ENCODE data around the gene GPR22.

Gene GPR22

DNA sequence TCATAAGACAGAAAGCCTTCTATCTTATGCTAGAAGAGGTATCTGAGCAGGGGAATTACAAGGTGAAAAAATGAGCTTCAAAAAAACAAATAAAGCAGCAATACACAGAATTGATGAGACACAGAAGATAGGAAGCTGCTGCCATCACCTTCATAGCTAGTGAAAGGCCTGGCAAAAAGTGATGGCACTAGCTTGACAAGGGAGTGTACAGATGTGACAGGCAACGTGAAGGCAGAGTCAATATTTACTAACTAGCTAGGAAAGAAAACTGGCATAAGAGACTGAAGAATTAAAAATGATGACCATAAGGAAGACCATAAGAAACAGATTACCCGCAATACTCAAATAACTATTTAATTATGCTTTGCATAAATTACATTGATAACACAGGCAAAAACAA lies 9.4 kb downstream of the GPR22 start:
- DNase-seq (ENCODE audit: low spot score): no peak

DNA sequence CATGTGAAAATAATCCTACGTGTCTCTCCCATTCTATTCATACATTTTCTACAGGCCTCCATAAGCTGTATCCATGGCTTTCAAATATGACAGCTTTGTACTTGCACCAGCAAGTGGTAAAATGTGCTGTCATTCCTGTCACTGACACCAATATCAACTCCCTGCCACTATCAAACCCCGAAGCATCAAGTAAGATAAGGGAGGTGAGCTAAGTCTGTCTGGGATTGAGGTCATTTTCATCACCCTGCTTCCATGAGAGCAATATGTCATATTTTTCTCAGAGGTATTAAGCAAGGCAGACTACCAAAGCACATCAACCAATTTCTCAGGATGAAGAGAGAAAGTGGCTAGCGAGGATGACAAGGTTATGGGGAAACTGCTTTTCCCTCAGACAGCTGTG lies 11.1 kb downstream of the GPR22 start:
- no peak for DNase-seq (ENCODE audit: low spot score)

DNA sequence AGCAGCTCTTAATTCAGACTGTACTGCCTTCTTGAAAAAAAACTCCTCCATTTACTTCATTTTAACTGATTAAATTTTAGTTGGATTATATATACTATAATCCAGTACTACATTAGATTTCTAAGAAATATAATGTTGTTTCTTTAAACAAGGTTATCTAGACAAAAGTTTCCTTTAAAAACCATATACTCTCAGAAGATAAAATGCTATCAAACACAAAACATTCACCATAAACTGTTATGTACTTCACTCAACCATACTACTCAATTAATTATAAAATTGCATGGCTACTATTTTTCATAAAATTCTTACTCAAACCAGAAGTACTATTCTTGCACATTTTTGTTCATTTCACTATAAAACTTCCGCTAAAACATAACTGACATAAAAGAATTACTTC lies 12.7 kb downstream of the GPR22 start:
- no peak for DNase-seq (ENCODE audit: low spot score)

DNA sequence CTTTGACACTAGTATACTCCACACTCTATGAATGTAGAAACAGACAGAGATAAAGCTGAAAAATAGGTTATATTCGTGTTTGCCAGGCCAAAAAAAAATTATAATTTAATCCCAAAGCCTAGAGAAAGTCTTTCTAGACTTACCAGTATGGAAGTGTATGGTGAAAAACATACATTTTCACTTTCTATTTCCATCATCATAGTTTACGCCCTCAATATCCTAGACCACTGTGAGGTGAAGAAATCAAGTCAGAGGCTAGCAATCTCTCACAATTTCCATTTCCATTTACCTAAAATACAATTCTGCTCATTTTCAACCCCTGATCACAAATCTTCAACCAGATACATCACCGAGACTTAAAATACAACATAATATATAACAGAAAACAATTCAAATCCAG lies 16.2 kb downstream of the GPR22 start:
- DNase-seq (ENCODE audit: low spot score): no peak

DNA sequence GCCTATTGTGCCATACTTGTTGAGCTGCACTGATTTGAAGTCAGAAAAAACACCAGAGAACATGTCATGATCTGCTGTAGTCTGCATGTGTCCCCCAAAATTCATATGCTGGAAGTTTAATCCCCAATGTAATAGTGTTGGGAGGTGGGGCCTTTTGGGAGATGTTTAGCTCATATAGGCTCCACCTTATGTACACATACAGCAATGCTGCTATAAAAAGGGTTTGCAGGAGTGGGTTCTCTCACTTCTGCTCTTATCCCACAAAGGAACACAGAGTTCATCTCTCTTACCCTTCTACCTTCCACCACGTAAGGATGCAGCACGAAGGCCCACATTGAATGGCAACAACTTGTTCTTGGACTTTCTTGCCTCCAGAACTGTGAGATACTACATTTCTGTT lies 23.0 kb downstream of the GPR22 start:
- DNase-seq (ENCODE audit: low spot score): no peak

DNA sequence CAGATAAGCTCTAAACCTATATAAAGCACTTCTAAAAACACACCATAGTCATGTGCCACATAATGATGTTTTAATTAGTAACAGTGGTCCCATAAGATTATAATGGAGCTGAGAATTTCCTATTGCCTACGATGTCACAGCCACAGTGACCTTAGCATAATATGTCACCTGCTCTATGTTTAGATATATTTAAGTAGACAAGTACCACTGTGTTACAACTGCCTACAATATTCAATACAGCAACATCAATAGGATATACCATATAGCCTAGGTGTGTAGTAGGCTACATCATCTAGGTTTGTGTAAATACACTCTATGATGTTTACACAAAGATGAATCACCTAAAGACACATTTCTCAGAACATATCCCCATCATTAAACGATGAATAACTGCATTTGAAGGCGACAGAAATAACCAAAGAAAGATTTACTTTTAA lies 24.5 kb downstream of the GPR22 start:
- DNase-seq (ENCODE audit: low spot score): no peak

DNA sequence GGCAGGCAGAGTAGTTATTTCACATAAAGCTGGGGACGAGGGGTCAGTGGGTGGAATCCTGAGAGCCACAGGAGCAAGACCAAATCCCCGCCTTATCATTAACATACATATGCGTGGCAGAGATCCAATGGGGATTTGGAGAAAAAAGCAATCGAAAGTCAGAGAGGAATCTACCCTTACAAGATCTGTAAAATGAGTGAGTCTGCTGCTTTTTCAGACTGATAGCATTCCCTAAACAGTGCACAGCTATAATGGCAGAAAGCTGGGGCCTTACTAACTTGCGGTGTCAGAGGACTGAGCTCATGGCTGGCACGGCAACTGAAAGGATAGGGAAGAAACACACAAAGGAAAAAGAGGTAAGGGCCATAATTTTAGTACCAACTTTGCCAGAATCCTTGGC lies 25.0 kb downstream of the GPR22 start:
- no peak for DNase-seq (ENCODE audit: low spot score)

DNA sequence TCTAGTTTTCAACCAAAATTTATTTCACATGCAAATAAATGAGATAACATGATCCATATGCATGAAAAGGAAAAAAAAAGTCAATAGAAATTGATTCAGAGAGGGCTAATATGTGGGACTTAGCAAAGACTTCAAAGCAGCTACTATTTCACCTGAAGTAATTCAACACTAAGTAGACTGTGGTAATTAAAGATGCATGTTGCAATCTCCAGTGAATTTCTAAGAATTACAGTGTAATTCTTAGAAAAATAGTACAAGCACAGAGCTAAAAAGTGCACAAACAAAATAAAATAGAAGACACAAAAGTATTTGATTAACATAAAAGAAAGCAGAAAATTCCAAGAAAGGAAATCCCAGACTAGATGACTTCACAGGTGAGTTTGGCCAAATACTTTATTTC lies 25.7 kb downstream of the GPR22 start:
- DNase-seq (ENCODE audit: low spot score): no peak

DNA sequence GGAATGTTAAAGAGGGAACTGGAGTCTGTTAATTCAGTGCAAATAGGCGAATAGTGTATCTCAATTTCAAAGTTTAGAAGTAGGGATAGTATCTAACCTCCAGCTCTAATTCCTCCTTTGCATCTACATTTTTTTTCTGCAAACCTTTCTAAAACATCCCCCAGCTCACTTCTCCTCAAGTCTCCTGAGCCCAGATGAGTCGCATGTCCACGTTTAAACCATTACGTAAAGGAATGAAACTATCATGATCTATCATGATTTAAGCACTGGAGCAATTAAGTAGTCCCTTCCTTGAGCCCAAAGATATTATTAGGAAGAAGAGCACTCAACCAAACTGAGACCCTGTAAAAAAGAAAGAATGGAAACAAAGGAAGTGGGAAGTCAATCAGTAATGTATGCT lies 29.9 kb downstream of the GPR22 start:
- DNase-seq (ENCODE audit: low spot score): no peak

DNA sequence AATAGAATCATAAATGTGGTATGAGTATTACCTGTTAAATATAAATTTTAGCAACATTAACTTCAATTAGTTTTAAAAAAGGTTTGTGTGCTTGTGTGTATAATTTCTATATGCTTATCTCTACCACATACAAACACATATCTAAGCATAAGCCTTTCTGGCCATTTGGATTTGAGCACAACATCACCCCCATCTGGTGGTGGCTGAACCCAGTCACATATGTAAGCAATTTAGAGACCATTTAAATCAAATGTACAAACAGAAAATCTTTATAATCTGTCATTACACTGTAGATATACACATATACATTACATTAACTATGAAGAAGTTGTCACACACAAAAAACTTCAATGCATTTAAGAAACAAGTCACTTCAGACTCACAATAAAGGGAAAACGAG lies 31.7 kb downstream of the GPR22 start:
- peak; percentile 74 for DNase-seq (ENCODE audit: low spot score)

DNA sequence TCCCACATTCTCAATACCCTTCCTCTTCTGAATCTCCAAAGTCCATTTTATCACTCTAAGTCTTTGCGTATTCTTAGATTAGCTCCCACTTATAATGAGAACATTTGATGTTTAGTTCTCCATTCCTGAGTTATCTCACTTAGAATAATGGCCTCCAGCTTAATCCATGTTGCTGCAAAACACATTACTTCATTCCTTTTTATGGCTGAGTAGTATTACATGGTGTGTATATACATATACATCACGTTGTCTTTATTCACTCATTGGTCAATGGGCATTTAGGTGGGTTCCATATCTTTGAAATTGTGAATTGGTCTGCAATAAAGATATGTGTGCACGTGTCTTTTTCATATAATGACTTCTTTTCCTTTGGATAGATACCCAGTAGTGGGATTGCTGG lies 32.3 kb downstream of the GPR22 start:
- no peak for DNase-seq (ENCODE audit: low spot score)

DNA sequence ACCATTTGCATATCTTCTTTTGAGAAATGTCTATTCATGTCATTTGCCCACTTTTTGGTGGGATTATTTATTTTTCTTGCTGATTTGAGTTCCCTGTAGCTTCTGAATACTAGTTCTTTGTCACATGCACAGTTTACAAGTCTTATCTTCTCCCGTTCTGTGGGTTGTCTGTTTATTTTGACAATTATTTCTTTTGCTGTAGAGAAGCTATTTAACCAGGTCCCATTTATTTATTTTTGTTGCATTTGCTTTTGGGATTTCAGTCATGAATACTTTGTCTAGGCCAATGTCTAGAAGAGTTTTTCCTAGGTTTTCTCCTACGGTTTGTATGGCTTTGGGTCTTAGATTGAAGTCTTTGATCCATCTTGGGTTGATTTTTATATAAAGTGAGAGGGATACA lies 32.9 kb downstream of the GPR22 start:
- no peak for DNase-seq (ENCODE audit: low spot score)

DNA sequence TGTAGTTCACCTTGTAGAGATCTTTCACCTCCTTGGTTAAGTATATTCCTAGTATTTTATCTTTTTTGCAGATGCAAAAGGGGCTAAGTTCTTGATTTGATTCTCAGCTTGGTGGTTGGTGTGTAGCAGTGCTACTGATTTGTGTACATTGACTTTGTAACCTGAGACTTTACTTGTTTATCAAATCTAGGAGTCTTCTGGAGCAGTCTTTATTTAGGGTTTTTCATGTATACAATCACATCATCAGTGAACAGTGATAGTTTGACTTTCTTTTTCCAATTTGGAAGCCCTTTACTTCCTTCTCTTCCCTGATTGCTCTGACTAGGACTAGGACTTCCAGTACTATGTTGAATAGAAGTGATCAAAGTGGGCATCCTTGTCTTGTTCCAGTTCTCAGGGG lies 33.8 kb downstream of the GPR22 start:
- no peak for DNase-seq (ENCODE audit: low spot score)

DNA sequence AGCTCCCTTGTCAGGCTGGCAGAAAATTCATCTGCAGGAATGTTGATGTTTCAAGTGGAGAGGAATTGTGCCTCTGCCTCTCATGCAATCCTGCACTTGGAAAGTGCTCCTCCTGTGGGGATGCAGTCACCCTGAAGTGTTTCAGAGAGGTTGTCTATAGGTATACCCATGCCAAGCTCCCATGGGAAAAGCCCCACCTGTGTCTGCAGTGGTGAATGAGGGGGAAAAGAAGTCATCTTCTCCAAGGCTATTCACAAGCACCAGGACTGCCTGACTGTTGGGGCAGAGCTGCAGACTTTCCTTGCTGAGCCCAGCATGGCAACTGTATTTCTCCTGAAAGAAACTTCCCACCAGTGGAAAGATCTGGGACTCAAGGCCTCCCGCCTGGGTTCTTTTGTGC lies 35.5 kb downstream of the GPR22 start:
- DNase-seq (ENCODE audit: low spot score): no peak

DNA sequence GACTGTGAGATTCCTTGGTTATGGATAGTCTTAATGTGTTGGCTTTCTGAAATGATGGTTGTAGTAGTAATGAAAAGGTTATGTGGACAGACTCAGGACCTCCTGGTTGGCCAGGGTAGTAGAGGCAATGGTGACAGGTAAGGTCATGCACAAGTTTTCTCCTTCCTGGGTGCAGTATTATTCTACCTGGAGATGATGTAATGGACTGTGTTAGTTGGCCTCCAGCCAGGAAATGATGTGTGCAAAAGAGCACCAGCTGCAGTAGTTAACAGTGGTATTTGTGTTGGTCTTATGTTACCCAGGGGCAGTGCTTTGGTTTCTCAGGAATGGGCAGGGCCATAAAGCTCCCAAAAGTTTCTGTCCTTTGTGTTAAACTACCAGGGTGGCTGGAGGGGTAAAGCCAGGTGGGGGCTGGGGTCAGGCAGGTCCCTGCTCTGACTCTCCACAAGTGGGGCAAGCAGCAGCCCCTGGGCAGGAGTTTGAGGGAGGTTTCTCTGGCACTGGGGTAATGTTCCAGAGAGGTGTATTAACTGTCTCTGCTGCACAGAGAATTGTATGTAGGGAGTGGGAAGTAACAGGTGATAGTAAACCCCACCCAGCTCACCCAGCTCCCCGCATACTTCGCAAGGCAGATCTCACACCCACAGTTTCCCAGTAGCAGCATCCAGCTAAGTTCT lies 36.3 kb downstream of the GPR22 start:
- peak; percentile 36 for DNase-seq (ENCODE audit: low spot score)

DNA sequence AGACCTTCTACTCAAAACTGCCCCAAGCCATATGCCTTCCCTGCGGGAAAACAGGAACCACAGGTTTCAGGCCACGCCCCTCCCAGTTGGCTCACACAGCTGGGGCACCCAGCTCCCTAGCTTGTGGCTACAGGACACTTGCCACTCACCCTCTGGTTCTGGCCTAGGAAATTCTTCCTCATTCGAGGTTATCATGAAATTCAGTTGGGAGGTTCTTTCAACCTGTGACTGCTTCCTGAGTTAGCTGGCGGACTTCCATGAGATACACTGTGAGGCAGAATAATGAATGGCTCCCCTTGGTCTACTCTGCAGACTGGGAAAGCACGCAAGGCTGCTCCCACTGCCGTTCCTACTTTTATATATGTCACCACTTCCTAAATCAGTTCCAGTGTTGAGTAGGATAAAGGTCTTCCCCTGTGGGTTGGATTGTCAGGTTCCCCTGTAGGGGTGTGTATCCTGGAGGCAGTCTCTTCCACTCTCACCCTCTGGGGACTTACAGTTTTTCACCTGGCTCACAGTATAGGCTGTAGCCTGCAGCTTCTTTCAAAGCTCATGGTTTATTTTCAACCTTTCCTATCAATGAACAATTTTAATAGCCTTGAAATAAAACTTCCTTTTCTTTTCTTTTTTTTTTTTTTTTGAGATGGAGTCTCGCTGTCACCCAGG lies 37.0 kb downstream of the GPR22 start:
- DNase-seq (ENCODE audit: low spot score): no peak

All from NAMALWA (cell line).